Right lobe of liver (tissue), 4 donors: ENCODE results near the gene MCM8.

ENCODE experiments used
- CTCF ChIP-seq, 4 donors: fragments of 200-600 bp in 3 of 4; fragments of 450-650 bp in 1 of 4; IDR thresholded peaks; one replicate each; pipeline versions ENCODE4 v1.5.1 to v1.8.0; 2016 to 2022; ENCODE audit warnings: antibody characterized with exemption in 4 of 4, mild to moderate bottlenecking in 2 of 4
- POLR2A ChIP-seq: fragments of 450-650 bp; IDR thresholded peaks from one replicate; pipeline ENCODE4 v1.6.1; 2017; ENCODE audit warnings: antibody characterized with exemption, mild to moderate bottlenecking
- donor health status: DM: no; HTN: no; CAD: no.
- donor health status: DM: no; HTN: no; CAD: no.
- donor health status: DM: no; HTN: yes; CAD: no.

- TF ChIP-seq POLR2A (no peak), CTCF (IDR thresholded peaks at IDR 0.05) (no peak)
Observed at GRCh38 chr20:5923493-5923892, 27.0 kb upstream of the MCM8 start.
